ENCODE data around the gene ESR2. TPM values are rescaled to one million over a fixed set of nuclear protein-coding genes. Genes with fewer than 3 reads are reported as not detected.
A peak's percentile ranks its signal among the peaks of the same experiment; 100 is the strongest.

The ESR2 gene
- total and polyA plus RNA-seq, 2 donors (not counting 3 experiments of a cell fraction or from before 2014, with no cell fraction given), result 0.10 to 0.58 TPM

GRCh38 chr14:64232095-64232838 lies 61.9 kb downstream of the ESR2 start:
- Histone ChIP-seq H3K9ac (replicated peaks; ENCODE audit: extremely low read depth, insufficient read depth, low read length) (peak overlapping the region; percentile 43), H3K4me1 (ENCODE audit: control insufficient read depth, extremely low read depth, insufficient read depth, low read length) (peaks cover 24% of the 10 kb centered on the region), H4K20me1 (replicated peaks; ENCODE audit: control insufficient read depth, extremely low read depth, insufficient read depth, low read length) (no peaks in the 10 kb centered on the region), H3K9me1 (replicated peaks; ENCODE audit: control insufficient read depth, extremely low read depth, insufficient read depth, low read length) (no peaks in the 10 kb centered on the region), H2AFZ (ENCODE audit: low read depth, low read length) (no peak overlapping the region), H3K27me3 (ENCODE audit: control insufficient read depth in 2 of 2, insufficient read depth in 2 of 2, low read length in 2 of 2) (no peaks in the 10 kb centered on the region), H3K27ac (ENCODE audit: insufficient read depth, low read depth, low read length) (peak overlapping the region; percentile 88), H3K36me3 (ENCODE audit: control insufficient read depth in 2 of 2, extremely low read depth in 1 of 2, insufficient read depth in 2 of 2, low read length in 2 of 2) (no peaks in the 10 kb centered on the region), H3K9me3 (replicated peaks; ENCODE audit: control insufficient read depth, insufficient read depth, low read length) (no peaks in the 10 kb centered on the region), H3K4me3 (replicated peaks in 1 of 3; ENCODE audit: insufficient read depth in 1 of 3, low read depth in 1 of 3, low read length in 3 of 3) (no peak overlapping the region), H3K4me2 (ENCODE audit: insufficient read depth, low read length) (peak overlapping the region; percentile 39), H3K79me2 (ENCODE audit: control insufficient read depth, insufficient read depth, low read length) (no peaks in the 10 kb centered on the region)
- DNase-seq (ENCODE audit: low read depth, low spot score) (peak; percentile 95), FAIRE-seq (peak; percentile 100)
- ChIA-PET POLR2A (interaction anchor here (0.6 kb wide), 1 partner anchor 275 kb away, joined by 4 read pairs; no protein-coding TSS in a partner anchor), CTCF (interaction anchor here (0.7 to 4.4 kb wide), 4 partner anchors 9 to 71 kb away, joined by 3 to 20 read pairs (median 7); partner anchors contain the start of gene ESR2)
- no TSS peak for BruUV-seq (replicated peaks)
- intact Hi-C loops (cut with micrococcal nuclease) (loop anchor here (1.0 kb wide), 2 partner anchors 48 to 62 kb away; partner anchors contain the start of gene ESR2), dilution Hi-C loops (cut with MboI; ENCODE audit: extremely low pct_ligation_motif_present, low sequenced_read_pairs) (no loop called here)
- peak; percentile 96 for TF ChIP-seq GATA2 (IDR thresholded peaks at IDR 0.05; ENCODE audit: insufficient read depth, insufficient read length, low read depth, low read length)
- TF ChIP-seq, protein P1, sequence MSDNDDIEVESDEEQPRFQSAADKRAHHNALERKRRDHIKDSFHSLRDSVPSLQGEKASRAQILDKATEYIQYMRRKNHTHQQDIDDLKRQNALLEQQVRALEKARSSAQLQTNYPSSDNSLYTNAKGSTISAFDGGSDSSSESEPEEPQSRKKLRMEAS (IDR thresholded peaks at IDR 0.05; ENCODE audit: insufficient read depth, insufficient read length), result no peak
- no peak for TF ChIP-seq EZH2 (IDR thresholded peaks at IDR 0.05; ENCODE audit: borderline replicate concordance, low read depth, low read length, severe bottlenecking)
- TF ChIP-seq MYC (IDR thresholded peaks at IDR 0.05; ENCODE audit: low read depth, low read length), result no peak
- peak; percentile 94 for TF ChIP-seq JUN (IDR thresholded peaks at IDR 0.05; ENCODE audit: borderline replicate concordance, insufficient read depth, insufficient read length, low read depth)
- TF ChIP-seq FOS (IDR thresholded peaks at IDR 0.05; ENCODE audit: borderline replicate concordance, insufficient read depth, low read length), result peak; percentile 93
- TF ChIP-seq POLR2A (IDR thresholded peaks at IDR 0.05; ENCODE audit: low read depth, low read length), result peak; percentile 49
- peak; percentile 93 for TF ChIP-seq POLR2AphosphoS5 (IDR thresholded peaks at IDR 0.05; ENCODE audit: insufficient read depth, low read depth, low read length)
- no peak for TF ChIP-seq CTCF (IDR thresholded peaks at IDR 0.05; ENCODE audit: extremely low read depth in 1 of 2, insufficient read depth in 1 of 2, low read depth in 1 of 2, low read length in 2 of 2)
